Measurements from ENCODE around the gene KLHL10.

The KLHL10 gene

DNA sequence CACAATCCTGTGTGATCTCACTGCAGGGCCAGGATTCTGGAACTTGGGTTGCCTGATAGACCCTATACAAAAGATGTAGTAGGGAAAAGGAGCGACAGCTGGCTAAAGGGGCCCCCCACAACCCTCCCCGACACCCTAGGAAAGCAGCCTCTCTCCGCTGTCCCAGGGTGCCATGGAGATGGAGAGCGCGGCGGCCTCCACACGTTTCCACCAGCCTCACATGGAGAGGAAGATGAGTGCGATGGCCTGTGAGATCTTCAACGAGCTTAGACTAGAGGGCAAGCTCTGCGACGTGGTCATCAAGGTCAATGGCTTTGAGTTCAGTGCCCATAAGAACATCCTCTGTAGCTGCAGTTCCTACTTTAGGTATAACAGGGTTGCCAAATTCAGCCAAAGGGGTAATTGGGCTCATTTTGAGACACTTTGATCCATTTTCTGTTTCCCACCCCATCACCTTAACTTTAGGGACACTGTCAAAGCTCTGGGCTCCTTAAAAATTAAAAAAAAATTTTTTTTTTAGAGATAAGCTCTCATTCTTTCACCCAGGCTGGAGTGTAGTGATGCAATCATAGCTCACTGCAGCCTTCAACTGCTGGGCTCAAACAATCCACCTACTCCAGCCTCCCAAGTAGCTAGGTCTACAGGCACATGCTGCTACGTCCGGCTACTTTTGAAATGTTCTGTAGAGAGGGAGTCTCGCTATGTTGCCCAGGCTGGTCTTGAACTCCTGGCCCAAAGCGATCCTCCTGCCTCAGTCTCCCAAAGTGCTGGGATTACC, at the start of gene KLHL10:
Gene KLHL10, plus strand, starts transcription at position 65 of the 778 bp plus-strand sequence. Its CDS starts 108 bp downstream, at position 173.
- in situ Hi-C loops (cut with MboI; ENCODE audit: low sequenced_read_pairs): no loop called here

DNA sequence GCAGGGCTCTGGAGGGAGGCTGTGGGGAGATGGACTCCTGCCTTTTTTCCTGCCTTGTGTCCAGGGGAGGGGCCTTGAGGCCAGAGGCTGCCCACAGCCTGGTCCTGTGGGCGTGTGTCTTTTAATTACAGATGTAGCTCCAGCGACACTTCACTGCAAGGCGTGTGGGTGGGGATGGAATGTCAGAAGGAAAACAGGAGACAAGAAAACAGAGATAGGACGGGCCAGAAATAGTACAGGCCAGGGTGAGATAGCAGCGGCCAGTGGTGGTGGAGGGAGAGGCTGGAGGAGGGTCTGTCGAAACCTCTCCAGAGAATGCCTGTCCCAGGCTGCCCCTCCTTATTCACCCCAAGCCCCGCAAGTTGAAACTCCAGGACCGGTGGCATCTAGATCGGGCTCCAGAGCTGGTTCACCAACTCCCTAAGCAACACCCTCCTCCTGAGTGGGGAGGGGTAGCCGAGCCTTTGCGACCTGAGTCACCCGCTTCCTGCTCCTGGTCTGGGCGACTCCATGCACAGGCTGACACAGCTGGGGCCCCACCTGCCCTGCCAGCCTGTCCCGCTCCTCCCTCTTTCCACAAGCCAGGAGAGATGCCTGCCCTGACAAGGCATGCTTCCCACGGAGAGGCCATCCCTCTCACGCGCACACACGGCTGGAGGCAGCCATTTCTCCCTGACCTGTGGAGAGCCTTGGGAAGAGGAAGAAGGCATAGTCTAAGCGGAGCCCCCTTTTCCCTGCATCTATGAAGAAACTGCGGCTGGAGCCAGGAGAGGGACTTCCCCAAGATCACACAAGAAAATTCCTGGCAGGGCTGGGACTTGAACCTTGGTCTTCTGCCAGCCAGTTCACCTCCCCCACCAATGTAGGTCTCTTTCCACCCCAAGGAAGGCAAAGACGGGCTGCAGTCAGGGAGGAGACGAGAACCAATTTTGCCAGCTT, 44.5 kb upstream of the KLHL10 start:
- in situ Hi-C loops (cut with MboI; ENCODE audit: low sequenced_read_pairs): loop anchor here (10.0 kb wide), 1 partner anchor 48 kb away; no protein-coding TSS in a partner anchor

DNA sequence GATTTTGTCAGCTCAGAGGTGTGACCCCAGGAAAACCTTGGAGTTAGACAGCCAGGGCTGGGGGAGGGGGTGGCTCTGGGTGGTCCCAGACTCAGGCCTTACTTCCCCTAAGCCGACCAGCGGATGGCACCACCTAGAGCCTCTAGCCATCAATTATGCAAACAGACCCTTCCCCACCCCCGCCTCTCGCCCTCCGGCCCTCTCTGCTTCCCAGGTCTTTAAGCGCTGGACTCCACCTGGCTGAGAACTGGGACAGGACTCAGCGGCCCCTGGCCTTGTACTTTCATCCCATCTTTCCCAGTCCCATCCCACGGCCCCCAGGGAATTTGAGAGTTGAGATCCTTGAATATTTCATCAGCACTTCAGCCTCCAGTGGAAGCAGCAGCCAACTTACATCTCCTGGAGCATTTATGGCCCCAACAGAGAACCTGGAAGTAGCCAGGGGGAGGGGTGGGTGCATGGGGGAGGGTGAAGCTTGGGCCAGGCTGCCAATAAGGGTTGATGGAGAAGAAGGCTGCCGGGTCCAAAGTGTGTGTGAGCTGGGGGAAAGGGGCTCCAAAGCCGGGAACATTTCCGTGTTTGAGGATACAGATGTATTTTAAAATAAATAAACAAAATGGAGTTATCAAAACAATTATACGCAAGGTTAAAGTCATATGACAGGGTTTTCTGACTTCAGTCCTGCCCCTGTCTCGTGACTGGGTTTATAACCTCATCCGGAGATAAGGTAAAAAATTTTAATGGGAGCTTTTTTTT, 43.7 kb upstream of the KLHL10 start:
- in situ Hi-C loops (cut with MboI; ENCODE audit: low sequenced_read_pairs): loop anchor here (10.0 kb wide), 1 partner anchor 49 kb away; no protein-coding TSS in a partner anchor

DNA sequence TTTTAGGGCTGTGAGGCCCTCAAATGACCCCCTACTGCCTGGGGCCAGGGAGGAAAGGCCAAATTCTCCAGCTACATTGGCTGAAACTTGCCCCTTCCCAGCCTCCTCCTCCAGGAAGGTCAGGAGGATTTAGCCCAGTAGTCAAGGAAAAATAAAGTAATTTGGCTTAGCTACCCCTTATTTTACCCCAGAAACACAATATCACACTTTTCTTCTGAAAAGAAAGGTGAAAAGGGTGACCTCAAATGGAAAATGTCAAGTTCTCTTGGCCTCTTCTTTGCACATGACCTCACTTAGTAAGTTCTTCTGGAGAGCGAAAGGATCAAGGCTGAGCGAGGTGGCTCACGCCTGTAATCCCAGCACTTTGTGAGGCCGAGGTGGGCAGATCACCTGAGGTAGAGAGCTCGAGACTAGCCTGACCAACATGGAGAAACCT, 43.1 kb upstream of the KLHL10 start:
- in situ Hi-C loops (cut with MboI; ENCODE audit: low sequenced_read_pairs): loop anchor here (10.0 kb wide), 1 partner anchor 50 kb away; no protein-coding TSS in a partner anchor

DNA sequence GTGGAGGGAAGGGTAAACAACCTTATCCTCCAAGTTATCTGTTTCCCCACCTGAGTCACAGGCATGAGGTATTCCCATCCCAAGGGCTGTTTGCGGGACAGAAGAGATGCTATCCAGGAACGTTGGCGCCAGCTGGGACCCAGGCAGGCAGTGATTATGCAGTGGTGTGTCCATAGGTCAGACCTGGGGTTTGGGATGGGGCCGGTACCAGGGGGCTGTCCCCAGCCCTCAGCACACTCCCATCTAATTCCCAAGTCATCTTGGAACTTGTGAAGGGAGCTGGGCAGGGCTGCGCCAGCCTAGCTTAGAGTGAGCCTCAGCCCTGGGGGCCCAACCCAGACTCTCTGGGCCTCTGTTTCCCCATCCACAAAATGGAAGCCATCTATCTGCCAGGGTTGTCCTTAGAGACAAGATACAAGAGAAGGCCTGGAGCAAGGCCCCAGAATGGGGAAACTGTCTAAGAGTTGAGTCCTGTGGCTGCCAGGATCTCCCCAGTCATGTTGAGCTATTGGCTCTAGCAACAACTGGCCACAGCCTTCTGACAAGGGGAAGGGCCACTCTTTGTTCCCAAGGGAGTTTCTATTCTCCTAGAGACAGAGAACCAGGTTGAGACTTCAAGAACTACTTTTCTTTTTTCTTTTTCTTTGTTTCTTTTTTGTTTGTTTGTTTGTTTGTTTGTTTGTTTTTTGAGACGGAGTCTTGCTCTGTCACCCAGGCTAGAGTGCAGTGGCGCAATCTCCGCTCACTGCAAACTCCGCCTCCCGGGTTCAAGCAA, 41.3 kb upstream of the KLHL10 start:
- in situ Hi-C loops (cut with MboI; ENCODE audit: low sequenced_read_pairs): loop anchor here (10.0 kb wide), 1 partner anchor 52 kb away; no protein-coding TSS in a partner anchor

- in situ Hi-C loops (cut with MboI; ENCODE audit: low sequenced_read_pairs): loop anchor here (10.0 kb wide), 1 partner anchor 53 kb away; no protein-coding TSS in a partner anchor
Measured at GRCh38 chr17:41797377-41797776, 40.2 kb upstream of the KLHL10 start.

- in situ Hi-C loops (cut with MboI; ENCODE audit: low sequenced_read_pairs): loop anchor here (10.0 kb wide), 1 partner anchor 55 kb away; no protein-coding TSS in a partner anchor
Measured at GRCh38 chr17:41799366-41799765, 38.3 kb upstream of the KLHL10 start.

DNA sequence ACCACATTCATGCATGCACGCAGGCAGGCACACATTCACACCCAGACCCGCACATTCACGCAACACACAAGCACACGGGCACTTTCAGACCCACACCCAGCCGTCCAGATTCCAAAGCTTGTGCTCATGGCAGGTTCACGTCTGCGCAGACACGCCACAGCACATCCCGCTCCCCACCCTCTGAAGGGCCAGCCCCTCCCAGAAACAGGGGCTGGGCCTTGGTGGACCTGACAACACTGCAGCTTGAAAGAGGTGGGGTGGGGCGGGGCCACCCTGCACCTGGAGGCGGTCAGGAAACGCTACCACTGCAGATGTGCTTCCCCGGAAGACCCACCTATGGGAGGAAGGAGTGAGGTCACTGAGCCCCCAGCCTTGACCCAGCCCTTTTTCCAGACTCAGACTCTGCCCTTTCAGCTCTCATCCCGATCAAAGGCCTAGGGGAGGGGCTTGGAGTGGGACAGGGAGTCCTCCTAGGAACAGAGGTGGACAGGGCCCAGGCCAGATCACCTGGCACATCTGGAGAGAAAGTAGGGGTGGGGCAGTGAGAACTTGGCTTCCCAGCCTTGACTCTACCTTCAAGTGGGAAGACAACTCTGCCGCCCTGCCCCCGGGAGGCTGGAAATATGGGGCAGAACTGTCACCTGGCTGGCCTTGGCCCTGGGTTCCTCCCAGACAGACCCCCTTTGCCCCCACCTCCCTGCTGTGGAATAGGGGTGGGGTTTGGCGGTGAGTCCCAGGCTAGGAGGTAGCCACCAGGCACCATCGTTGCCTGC, 36.8 kb upstream of the KLHL10 start:
- in situ Hi-C loops (cut with MboI; ENCODE audit: low sequenced_read_pairs): no loop called here

DNA sequence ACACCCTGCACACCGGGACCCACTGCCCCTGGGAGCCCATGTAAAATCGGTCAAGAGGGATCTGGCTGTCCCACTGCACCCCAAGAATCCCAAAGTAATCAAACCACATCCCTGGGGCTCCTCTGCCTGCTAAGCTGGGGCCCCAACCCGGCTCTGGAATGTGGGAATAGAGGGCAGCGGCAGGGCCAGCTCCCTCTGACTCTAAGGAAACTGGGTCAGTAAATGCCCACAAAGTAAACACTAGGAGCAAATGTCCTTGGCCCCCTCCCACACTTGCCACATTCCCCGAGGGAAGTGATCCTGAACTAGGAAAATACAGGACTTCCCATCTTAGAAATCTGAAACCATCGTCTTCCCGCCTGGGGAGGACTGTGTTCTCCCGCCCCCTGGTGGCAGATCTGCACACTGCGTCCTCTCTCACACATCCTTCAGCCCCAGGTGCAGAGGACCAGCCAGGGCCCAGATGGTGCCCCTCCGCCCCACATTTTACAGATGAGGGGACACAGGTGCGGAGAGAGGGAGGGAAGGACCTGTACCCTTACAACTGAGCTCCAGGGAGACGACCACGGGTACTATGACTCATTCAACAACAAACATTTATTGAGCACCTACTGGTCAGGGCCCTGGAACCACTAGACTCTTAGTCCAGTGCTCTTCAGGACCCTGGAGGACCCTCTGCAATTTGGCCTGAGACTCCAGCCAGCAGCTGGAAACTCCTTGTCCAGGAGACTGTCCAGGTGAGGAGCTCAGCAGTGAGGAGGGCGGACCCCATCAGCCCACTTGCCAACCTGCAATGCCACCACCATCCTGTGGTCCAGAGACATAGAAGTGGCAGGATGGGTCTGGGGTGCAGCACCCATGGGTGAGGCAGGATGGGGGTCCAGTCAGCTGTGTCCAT, 36.0 kb upstream of the KLHL10 start:
- in situ Hi-C loops (cut with MboI; ENCODE audit: low sequenced_read_pairs): no loop called here

- in situ Hi-C loops (cut with MboI; ENCODE audit: low sequenced_read_pairs): no loop called here
Measured at GRCh38 chr17:41803049-41804020, 34.3 kb upstream of the KLHL10 start.

DNA sequence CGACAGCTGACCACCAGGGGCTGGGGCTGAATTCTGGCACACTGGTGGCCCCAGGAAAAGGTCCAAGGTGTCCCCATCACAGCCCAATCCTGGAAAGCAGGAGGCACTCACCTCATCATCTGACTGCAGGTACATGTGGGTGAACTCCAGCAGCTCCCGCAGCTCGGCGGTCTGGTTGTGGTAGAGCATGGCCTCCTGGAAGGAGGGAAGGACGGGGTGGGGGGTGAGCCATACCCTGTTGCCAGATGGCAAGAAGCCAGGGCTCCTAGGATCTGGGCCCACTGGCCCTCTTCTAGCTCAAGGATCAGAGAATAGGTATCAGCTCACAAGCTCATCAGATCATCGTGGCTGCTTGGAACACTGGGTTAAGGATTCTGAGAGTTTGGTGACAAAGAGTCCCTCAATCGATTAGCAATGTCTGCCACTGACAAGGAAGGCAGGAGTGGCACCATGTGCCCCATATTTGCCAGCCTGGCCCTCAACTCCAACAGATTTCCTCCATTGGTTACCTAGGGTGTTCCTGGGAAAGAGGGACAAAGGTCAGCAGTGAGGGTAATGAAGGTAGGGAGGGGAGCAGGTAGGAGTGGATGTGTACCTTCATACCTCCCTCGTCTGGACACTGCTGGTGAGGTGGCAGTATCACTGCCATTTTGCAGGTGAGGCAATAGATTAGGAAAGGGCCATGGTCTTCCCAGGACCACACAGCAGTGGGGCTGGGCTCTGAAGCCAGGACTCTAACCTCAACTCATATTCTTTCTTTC, 30.8 kb upstream of the KLHL10 start:
- in situ Hi-C loops (cut with MboI; ENCODE audit: low sequenced_read_pairs): no loop called here

DNA sequence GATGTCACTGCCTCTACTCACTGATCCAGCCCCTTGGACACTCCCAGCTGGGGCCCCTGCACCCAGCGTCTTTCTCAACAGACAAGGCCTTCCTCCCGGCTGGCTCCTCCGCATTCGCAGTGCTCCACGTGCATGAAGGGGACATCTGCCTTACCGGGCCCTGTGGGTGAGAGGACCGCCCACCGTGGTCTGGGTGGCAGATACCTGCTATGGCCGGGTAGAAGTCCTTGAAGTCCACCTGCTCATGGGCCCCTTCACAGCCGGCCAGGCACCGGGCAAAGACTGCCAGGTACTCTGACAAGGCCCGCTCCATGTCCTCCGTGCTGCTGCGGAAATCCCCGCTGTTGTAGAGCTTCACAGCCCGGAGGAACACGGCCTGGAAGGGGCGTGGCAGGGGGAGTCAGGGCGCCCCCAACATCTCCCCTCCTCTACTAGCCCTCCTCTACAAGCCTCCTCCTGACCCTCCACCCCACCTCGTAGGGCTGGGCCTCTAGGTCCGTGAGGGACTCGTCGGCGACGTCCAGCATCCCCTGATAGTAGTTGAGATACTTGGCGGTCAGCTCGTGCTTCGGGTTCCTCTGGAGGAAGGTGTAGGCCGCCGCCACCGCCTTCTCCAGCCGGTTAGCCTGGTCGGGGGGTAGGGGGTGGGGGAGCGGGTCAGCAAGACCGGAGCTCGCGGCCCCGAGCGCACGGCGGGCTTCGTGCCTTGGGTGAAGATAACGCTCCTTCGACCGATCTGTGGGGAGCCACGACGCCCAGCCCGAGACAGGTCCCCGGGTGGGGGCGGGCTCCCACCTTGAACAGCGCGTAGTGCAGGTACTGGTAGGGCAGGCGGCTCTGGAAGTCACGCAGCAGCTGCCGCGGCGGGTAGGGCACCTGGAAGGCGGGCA, 26.7 kb upstream of the KLHL10 start:
- in situ Hi-C loops (cut with MboI; ENCODE audit: low sequenced_read_pairs): no loop called here

GRCh38 chr17:41811549-41812380, 25.9 kb upstream of the KLHL10 start, which contains the start of gene P3H4:
TSS of gene P3H4 (minus strand) at chr17:41811949. CDS start at chr17:41811915, 34 bp downstream.
- in situ Hi-C loops (cut with MboI; ENCODE audit: low sequenced_read_pairs): no loop called here
